PFSK-1 (cell line): Measurements from ENCODE around the gene SMIM31.

Experiments used
- FOXP2 ChIP-seq: optimal IDR thresholded peaks from 2 replicates; pipeline ENCODE3; 2011; ENCODE audit warnings: borderline replicate concordance, control low read depth, inconsistent platforms; ENCODE audit not compliant: insufficient read depth; ENCODE audit errors: extremely low read length, extremely low read depth
- POLR2AphosphoS5 ChIP-seq: IDR thresholded peaks from 2 replicates; pipeline ENCODE4 v1.6.1; 2012; ENCODE audit warnings: low read depth, mild to moderate bottlenecking, control low read depth, low read length, moderate library complexity
- REST ChIP-seq, 2 experiments: IDR thresholded peaks; 2 replicates each; pipeline versions ENCODE4 v1.6.1 to v1.8.0; 2011 to 2012; ENCODE audit warnings: low read depth in 2 of 2, low read length in 2 of 2, control low read depth in 1 of 2, inconsistent platforms in 1 of 2, mild to moderate bottlenecking in 1 of 2, moderate library complexity in 1 of 2; ENCODE audit not compliant: insufficient read depth in 1 of 2
- SIN3A ChIP-seq: IDR thresholded peaks from 2 replicates; pipeline ENCODE4 v1.6.1; 2012; ENCODE audit warnings: mild to moderate bottlenecking, low read length, moderate library complexity, borderline replicate concordance; ENCODE audit not compliant: insufficient read depth
- TAF1 ChIP-seq: IDR thresholded peaks from 2 replicates; pipeline ENCODE4 v1.6.1; 2012; ENCODE audit warnings: low read length, control low read depth, borderline replicate concordance; ENCODE audit not compliant: insufficient read depth

The SMIM31 gene

GRCh38 chr4:164770010-164770724 lies 16.2 kb downstream of the SMIM31 start:
- TF ChIP-seq SIN3A = no peak

GRCh38 chr4:164771088-164771487 lies 17.2 kb downstream of the SMIM31 start:
- TF ChIP-seq POLR2AphosphoS5 (no peak), TAF1 (no peak), FOXP2 (no peak), SIN3A (no peak), REST (IDR thresholded peaks at IDR 0.05; ENCODE audit: insufficient read depth in 1 of 2, low read depth in 2 of 2, low read length in 2 of 2) (no peak)

- TF ChIP-seq SIN3A (no peak), REST (IDR thresholded peaks at IDR 0.05; ENCODE audit: insufficient read depth in 1 of 2, low read depth in 2 of 2, low read length in 2 of 2) (no peak), POLR2AphosphoS5 (no peak), TAF1 (no peak), FOXP2 (no peak)
Observed at GRCh38 chr4:164772076-164772475, 18.1 kb downstream of the SMIM31 start.

- TF ChIP-seq SIN3A (no peak), TAF1 (no peak), FOXP2 (no peak), POLR2AphosphoS5 (no peak), REST (IDR thresholded peaks at IDR 0.05; ENCODE audit: insufficient read depth in 1 of 2, low read depth in 2 of 2, low read length in 2 of 2) (no peak)
Observed at GRCh38 chr4:164779080-164779479, 25.1 kb downstream of the SMIM31 start.

GRCh38 chr4:164779811-164780216 lies 25.9 kb downstream of the SMIM31 start:
- TF ChIP-seq FOXP2 = no peak
- TF ChIP-seq SIN3A = no peak
- no peak for TF ChIP-seq TAF1
- TF ChIP-seq REST (IDR thresholded peaks at IDR 0.05; ENCODE audit: insufficient read depth in 1 of 2, low read depth in 2 of 2, low read length in 2 of 2) = no peak
- no peak for TF ChIP-seq POLR2AphosphoS5
